Measurements from ENCODE around the gene RAC3. TPM values are rescaled to one million over a fixed set of nuclear protein-coding genes. Genes with fewer than 3 reads are reported as not detected.
A peak's percentile ranks its signal among the peaks of the same experiment; 100 is the strongest.

The RAC3 gene
- total and polyA plus RNA-seq, 9 of the 15 experiments (the other 6 are each of a cell fraction or from before 2014, with no cell fraction given) = 0.23 to 292 (median 118) TPM

DNA sequence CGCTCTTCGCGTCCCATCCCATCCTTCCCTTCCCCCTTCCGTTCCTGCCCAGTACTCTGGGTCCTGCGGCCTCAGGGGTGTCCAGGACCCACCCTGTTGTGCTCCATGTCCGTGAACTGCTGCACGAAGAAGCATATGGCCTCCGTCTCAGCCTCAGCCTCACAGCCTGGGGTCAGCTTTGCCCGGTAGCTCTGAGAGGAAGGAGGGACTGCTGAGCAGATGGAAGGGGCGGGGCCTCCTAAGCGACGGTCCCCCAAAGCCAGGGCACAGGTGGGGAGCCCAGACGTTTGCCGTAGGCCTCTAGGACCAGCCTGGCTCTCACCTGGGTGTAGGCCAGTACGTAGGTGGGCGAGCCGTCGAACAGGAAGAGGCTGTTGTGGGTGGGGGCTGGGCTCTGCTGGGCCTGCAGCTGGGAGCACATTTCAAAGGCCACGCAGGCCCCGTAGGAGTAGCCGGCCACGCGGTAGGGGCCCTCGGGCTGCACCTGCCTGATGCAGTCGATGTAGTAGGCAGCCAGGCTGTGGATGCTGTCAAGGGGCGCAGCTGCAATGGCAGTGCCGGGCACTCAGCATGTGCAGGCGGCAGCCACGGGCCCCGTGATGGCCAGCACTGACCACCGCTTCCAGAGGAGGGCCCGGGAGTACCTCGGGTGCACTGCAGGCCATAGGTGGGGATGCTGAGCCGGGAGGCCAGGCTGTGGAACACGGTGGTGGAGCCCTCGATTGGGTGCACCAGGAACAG is 48.7 kb downstream of the RAC3 start (continued):
- TF ChIP-seq ZNF785 (CRISPR knock-in tag; IDR thresholded peaks at IDR 0.05) (no peak), HIVEP1 (CRISPR knock-in tag; IDR thresholded peaks at IDR 0.05) (no peak), CSDE1 (IDR thresholded peaks at IDR 0.05) (no peak), E2F1 (CRISPR knock-in tag; IDR thresholded peaks at IDR 0.05) (no peak), TRIM25 (IDR thresholded peaks at IDR 0.05; ENCODE audit: borderline replicate concordance) (no peak), POLR2G (IDR thresholded peaks at IDR 0.05; ENCODE audit: low read depth, low read length) (peak; percentile 39; the same call in 1 of the 2 replicates), ZNF165 (CRISPR knock-in tag; IDR thresholded peaks at IDR 0.05; ENCODE audit: borderline replicate concordance) (no peak), ZFP1 (CRISPR knock-in tag; IDR thresholded peaks at IDR 0.05) (no peak), EP300 (IDR thresholded peaks at IDR 0.05; ENCODE audit: low read length) (no peak), ZNF140 (CRISPR knock-in tag; IDR thresholded peaks at IDR 0.05) (no peak), RFX7 (CRISPR knock-in tag; IDR thresholded peaks at IDR 0.05) (no peak), MEF2A (IDR thresholded peaks at IDR 0.05; ENCODE audit: control insufficient read depth, low read depth, low read length) (no peak)
- TF ChIP-seq, protein P1, sequence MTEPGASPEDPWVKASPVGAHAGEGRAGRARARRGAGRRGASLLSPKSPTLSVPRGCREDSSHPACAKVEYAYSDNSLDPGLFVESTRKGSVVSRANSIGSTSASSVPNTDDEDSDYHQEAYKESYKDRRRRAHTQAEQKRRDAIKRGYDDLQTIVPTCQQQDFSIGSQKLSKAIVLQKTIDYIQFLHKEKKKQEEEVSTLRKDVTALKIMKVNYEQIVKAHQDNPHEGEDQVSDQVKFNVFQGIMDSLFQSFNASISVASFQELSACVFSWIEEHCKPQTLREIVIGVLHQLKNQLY (CRISPR knock-in tag; conservative IDR thresholded peaks at IDR 0.05) = no peak
- TF ChIP-seq, protein P2, sequence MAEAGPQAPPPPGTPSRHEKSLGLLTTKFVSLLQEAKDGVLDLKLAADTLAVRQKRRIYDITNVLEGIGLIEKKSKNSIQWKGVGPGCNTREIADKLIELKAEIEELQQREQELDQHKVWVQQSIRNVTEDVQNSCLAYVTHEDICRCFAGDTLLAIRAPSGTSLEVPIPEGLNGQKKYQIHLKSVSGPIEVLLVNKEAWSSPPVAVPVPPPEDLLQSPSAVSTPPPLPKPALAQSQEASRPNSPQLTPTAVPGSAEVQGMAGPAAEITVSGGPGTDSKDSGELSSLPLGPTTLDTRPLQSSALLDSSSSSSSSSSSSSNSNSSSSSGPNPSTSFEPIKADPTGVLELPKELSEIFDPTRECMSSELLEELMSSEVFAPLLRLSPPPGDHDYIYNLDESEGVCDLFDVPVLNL (CRISPR knock-in tag; IDR thresholded peaks at IDR 0.05; ENCODE audit: low read depth) = no peak
- TF ChIP-seq, protein P3, sequence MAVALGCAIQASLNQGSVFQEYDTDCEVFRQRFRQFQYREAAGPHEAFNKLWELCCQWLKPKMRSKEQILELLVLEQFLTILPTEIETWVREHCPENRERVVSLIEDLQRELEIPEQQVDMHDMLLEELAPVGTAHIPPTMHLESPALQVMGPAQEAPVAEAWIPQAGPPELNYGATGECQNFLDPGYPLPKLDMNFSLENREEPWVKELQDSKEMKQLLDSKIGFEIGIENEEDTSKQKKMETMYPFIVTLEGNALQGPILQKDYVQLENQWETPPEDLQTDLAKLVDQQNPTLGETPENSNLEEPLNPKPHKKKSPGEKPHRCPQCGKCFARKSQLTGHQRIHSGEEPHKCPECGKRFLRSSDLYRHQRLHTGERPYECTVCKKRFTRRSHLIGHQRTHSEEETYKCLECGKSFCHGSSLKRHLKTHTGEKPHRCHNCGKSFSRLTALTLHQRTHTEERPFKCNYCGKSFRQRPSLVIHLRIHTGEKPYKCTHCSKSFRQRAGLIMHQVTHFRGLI (CRISPR knock-in tag; IDR thresholded peaks at IDR 0.05) = no peak
- TF ChIP-seq, protein P4, sequence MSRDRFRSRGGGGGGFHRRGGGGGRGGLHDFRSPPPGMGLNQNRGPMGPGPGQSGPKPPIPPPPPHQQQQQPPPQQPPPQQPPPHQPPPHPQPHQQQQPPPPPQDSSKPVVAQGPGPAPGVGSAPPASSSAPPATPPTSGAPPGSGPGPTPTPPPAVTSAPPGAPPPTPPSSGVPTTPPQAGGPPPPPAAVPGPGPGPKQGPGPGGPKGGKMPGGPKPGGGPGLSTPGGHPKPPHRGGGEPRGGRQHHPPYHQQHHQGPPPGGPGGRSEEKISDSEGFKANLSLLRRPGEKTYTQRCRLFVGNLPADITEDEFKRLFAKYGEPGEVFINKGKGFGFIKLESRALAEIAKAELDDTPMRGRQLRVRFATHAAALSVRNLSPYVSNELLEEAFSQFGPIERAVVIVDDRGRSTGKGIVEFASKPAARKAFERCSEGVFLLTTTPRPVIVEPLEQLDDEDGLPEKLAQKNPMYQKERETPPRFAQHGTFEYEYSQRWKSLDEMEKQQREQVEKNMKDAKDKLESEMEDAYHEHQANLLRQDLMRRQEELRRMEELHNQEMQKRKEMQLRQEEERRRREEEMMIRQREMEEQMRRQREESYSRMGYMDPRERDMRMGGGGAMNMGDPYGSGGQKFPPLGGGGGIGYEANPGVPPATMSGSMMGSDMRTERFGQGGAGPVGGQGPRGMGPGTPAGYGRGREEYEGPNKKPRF (IDR thresholded peaks at IDR 0.05; ENCODE audit: low read depth, low read length) = no peak
- TF ChIP-seq, protein P5, sequence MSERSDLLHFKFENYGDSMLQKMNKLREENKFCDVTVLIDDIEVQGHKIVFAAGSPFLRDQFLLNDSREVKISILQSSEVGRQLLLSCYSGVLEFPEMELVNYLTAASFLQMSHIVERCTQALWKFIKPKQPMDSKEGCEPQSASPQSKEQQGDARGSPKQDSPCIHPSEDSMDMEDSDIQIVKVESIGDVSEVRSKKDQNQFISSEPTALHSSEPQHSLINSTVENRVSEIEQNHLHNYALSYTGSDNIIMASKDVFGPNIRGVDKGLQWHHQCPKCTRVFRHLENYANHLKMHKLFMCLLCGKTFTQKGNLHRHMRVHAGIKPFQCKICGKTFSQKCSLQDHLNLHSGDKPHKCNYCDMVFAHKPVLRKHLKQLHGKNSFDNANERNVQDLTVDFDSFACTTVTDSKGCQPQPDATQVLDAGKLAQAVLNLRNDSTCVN (CRISPR knock-in tag; IDR thresholded peaks at IDR 0.05) = no peak

All from K562 (cell line).